Measurements from ENCODE around the gene DPM3.
A peak's percentile ranks its signal among the peaks of the same experiment; 100 is the strongest.

Gene DPM3

GRCh38 chr1:155091071-155092051 lies 49.0 kb downstream of the DPM3 start:
- Histone ChIP-seq H3K4me3 (replicated peaks; ENCODE audit: insufficient read depth, low read length) (no peak overlapping the region), H3K27me3 (ENCODE audit: insufficient read depth, poor library complexity, severe bottlenecking) (peaks cover 3% of the 10 kb centered on the region), H3K27ac (replicated peaks) (no peak overlapping the region)
- TF ChIP-seq CTCF (IDR thresholded peaks at IDR 0.05; ENCODE audit: insufficient read depth, low read length) (peak; percentile 94), GABPA (IDR thresholded peaks at IDR 0.05; ENCODE audit: low read depth) (no peak), SPI1 (IDR thresholded peaks at IDR 0.05; ENCODE audit: borderline replicate concordance, low read depth) (no peak)
- DNase-seq (ENCODE audit: low read depth in 1 of 2, low spot score in 1 of 2): peak in 1 of 2 experiments; percentile 68
